ENCODE measurements around the gene EPN1. TPM values are rescaled to one million over a fixed set of nuclear protein-coding genes. Genes with fewer than 3 reads are reported as not detected.

The EPN1 gene
- total and polyA plus RNA-seq, 2 experiments from 2014 or later: 47.1 to 223 TPM

- peak overlapping the region; percentile 24 for H3K27ac Mint-ChIP-seq
These were observed 16.1 kb upstream of the EPN1 start for GRCh38 chr19:55658846-55659459.

More at GRCh38 chr19:55658846-55659459, 16.1 kb upstream of the EPN1 start:
- Histone ChIP-seq H3K4me3 (no peak overlapping the region), H3K79me2 (replicated peaks; ENCODE audit: insufficient read depth) (peaks cover 86% of the 10 kb centered on the region), H3K9me2 (ENCODE audit: insufficient read depth) (no peaks in the 10 kb centered on the region), H3K27ac (ENCODE audit: low read depth) (peak overlapping the region; percentile 55; the same call in 1 of the 2 replicates), H3K27me3 (ENCODE audit: insufficient read depth) (no peaks in the 10 kb centered on the region), H4K20me1 (replicated peaks; ENCODE audit: insufficient read depth) (peaks cover 62% of the 10 kb centered on the region), H3F3A (replicated peaks; ENCODE audit: low read depth) (peaks cover 22% of the 10 kb centered on the region), H2AFZ (no peak overlapping the region), H3K36me3 (ENCODE audit: insufficient read depth) (peaks cover 22% of the 10 kb centered on the region), H3K4me2 (peak overlapping the region; percentile 60; the same call in 1 of the 2 replicates), H3K4me1 (ENCODE audit: insufficient read depth) (peaks cover 27% of the 10 kb centered on the region)
- H3K4me3 Mint-ChIP-seq: peak overlapping the region; percentile 35; the same call in 1 of the 3 replicates
- H3K27me3 Mint-ChIP-seq (ENCODE audit: insufficient read depth, low read depth, poor library complexity): peaks cover 21% of the 10 kb centered on the region
- TF ChIP-seq ETS1 (IDR thresholded peaks at IDR 0.05): no peak
- TF ChIP-seq CREB1 (CRISPR knock-in tag; IDR thresholded peaks at IDR 0.05; ENCODE audit: low read depth): no peak
- no peak for TF ChIP-seq JUNB (IDR thresholded peaks at IDR 0.05; ENCODE audit: unreplicated experiment)
- no peak for TF ChIP-seq NANOG (IDR thresholded peaks at IDR 0.05; ENCODE audit: borderline replicate concordance)
- TF ChIP-seq EZH2phosphoT487 (IDR thresholded peaks at IDR 0.05; ENCODE audit: unreplicated experiment): no peak
- TF ChIP-seq CTCF (conservative IDR thresholded peaks at IDR 0.05; ENCODE audit: low read depth in 2 of 2): no peak
- no peak for TF ChIP-seq ZNF462 (CRISPR knock-in tag; IDR thresholded peaks at IDR 0.05)
- no peak for TF ChIP-seq EZH2 (IDR thresholded peaks at IDR 0.05; ENCODE audit: low read depth, unreplicated experiment)
- TF ChIP-seq STAT1 (IDR thresholded peaks at IDR 0.05; ENCODE audit: unreplicated experiment): no peak
- no peak for TF ChIP-seq ZNF331 (CRISPR knock-in tag; IDR thresholded peaks at IDR 0.05; ENCODE audit: low read depth)
- no peak for TF ChIP-seq ZNF114 (CRISPR knock-in tag; IDR thresholded peaks at IDR 0.05)
- no peak for DNase-seq (ENCODE audit: low spot score)
- H3K9me3 Mint-ChIP-seq: no peaks in the 10 kb centered on the region; the same call in 1 of the 3 replicates
- ATAC-seq: no peak
- peaks cover 36% of the 10 kb centered on the region for H3K4me1 Mint-ChIP-seq
- peaks cover 71% of the 10 kb centered on the region for H3K36me3 Mint-ChIP-seq (ENCODE audit: low read depth)

All from GM23338 (cell line).